HepG2 (cell line): ENCODE data around the gene PCARE. TPM values are rescaled to one million over a fixed set of nuclear protein-coding genes. Genes with fewer than 3 reads are reported as not detected.

ENCODE experiments used
- ATAC-seq: fragments of 200-7000 bp; cut with Tn5 transposase; 3 replicates; pipeline ENCODE4 v1.9.1; 2020; ENCODE audit warnings: mild to moderate bottlenecking, moderate library complexity
- BruUV-seq: library from RNA; stranded (reverse); fragments of 400-500 nt; replicated peaks from 2 replicates; lab custom pipeline; 2021; lab: Mats Ljungman, UMichigan
- CTCF ChIA-PET: fragments of 300-600 bp; formaldehyde crosslinking; extraction: SDS; loops from one replicate; lab custom pipeline; 2021; ENCODE audit warnings: low total read pairs, inconsistent platforms, low intra/inter-chr PET ratio; lab: Yijun Ruan, JAX
- POLR2A ChIA-PET: fragments of 350-600 bp; sonication (Branson Sonifier 250); formaldehyde crosslinking; loops from one replicate; lab custom pipeline; 2020; ENCODE audit warnings: antibody characterized with exemption, inconsistent platforms; lab: Yijun Ruan, JAX
- DNase-seq: peaks from one replicate; pipeline ENCODE4 v3.0.0-alpha.2; 2015; ENCODE audit warnings: low spot score
- FAIRE-seq: peaks from 3 replicates; lab custom pipeline; 2011; peaks lifted over from hg19 to GRCh38; lab: Jason Lieb, UNC
- H2AFZ ChIP-seq: one replicate; pipeline ENCODE4 v1.6.1; 2011; ENCODE audit warnings: low read length, inconsistent platforms
- H3K27ac ChIP-seq: fragments of 300-600 bp; 3 replicates; pipeline ENCODE4 v1.8.0; 2011; ENCODE audit warnings: mixed run types, mild to moderate bottlenecking, mixed read lengths, low read length, inconsistent platforms; ENCODE audit not compliant: insufficient read depth; ENCODE audit errors: extremely low read length
- H3K27me3 ChIP-seq, 2 experiments: fragments of 200-600 bp in 1 of 2; 2 replicates in 1 of 2; 3 replicates in 1 of 2; pipeline versions ENCODE4 v1.6.0 to v1.8.0; 2011; ENCODE audit warnings: low read length in 2 of 2, mild to moderate bottlenecking in 2 of 2, moderate library complexity in 2 of 2, inconsistent platforms in 1 of 2; ENCODE audit not compliant: insufficient read depth in 2 of 2, control insufficient read depth in 1 of 2
- H3K36me3 ChIP-seq, 2 experiments: fragments of 200-600 bp in 1 of 2; replicated peaks in 1 of 2; 2 replicates in 1 of 2; 3 replicates in 1 of 2; pipeline versions ENCODE4 v1.5.1 to v1.8.0; 2011; ENCODE audit warnings: low read length in 2 of 2, inconsistent platforms in 1 of 2; ENCODE audit not compliant: insufficient read depth in 2 of 2, control insufficient read depth in 1 of 2
- H3K4me1 ChIP-seq: 2 replicates; pipeline ENCODE4 v1.5.1; 2012; ENCODE audit warnings: low read length, inconsistent platforms; ENCODE audit not compliant: insufficient read depth
- H3K4me2 ChIP-seq: 2 replicates; pipeline ENCODE4 v1.6.0; 2011; ENCODE audit warnings: low read depth, low read length, inconsistent platforms
- H3K4me3 ChIP-seq, 3 experiments: fragments of 200-600 bp in 1 of 3; sonication (generic), shearing (Covaris generic) in 1 of 3; replicated peaks in 1 of 3; 2 replicates each; pipeline ENCODE4 v1.5.1; 2011 to 2016; ENCODE audit warnings: low read length in 3 of 3, inconsistent platforms in 2 of 3, low read depth in 2 of 3, mild to moderate bottlenecking in 2 of 3, control low read depth in 1 of 3, mixed read lengths in 1 of 3; ENCODE audit not compliant: insufficient read depth in 1 of 3
- H3K79me2 ChIP-seq: one replicate; pipeline ENCODE4 v1.6.1; 2011; ENCODE audit warnings: low read length, inconsistent platforms; ENCODE audit not compliant: insufficient read depth
- H3K9ac ChIP-seq: 2 replicates; pipeline ENCODE4 v1.6.0; 2011; ENCODE audit warnings: mild to moderate bottlenecking, low read depth, low read length, inconsistent platforms; ENCODE audit not compliant: insufficient read depth
- H3K9me3 ChIP-seq: 2 replicates; pipeline ENCODE4 v1.5.1; 2012; ENCODE audit warnings: mild to moderate bottlenecking, low read length
- H4K20me1 ChIP-seq: 2 replicates; pipeline ENCODE4 v1.6.0; 2011; ENCODE audit warnings: inconsistent platforms, mild to moderate bottlenecking, low read length, moderate library complexity; ENCODE audit not compliant: insufficient read depth
- CBFB ChIP-seq: sonication (generic); formaldehyde crosslinking; IDR thresholded peaks from 2 replicates; pipeline ENCODE4 v1.4.0; 2020; ENCODE audit warnings: missing genetic modification reagents
- CREB3 ChIP-seq: sonication (generic); formaldehyde crosslinking; IDR thresholded peaks from 2 replicates; pipeline ENCODE4 v1.5.0; 2020; ENCODE audit warnings: missing genetic modification reagents
- GTF3A ChIP-seq: sonication (generic); formaldehyde crosslinking; conservative IDR thresholded peaks from 2 replicates; pipeline ENCODE4 v1.4.0; 2020; ENCODE audit warnings: mild to moderate bottlenecking, missing genetic modification reagents
- KAT8 ChIP-seq: IDR thresholded peaks from 2 replicates; pipeline ENCODE4 v1.6.1; 2016; ENCODE audit warnings: missing genetic modification reagents, missing compliant biosample characterization
- MTERF4 ChIP-seq: sonication (generic); formaldehyde crosslinking; IDR thresholded peaks from 2 replicates; pipeline ENCODE4 v1.8.0; 2023; ENCODE audit warnings: mild to moderate bottlenecking, missing genetic modification reagents
- RARA ChIP-seq: IDR thresholded peaks from 2 replicates; pipeline ENCODE4 v1.6.1; 2016; ENCODE audit warnings: missing genetic modification reagents, missing compliant biosample characterization
- RFX5 ChIP-seq: IDR thresholded peaks from 2 replicates; pipeline ENCODE4 v1.6.1; 2011; ENCODE audit warnings: low read depth, low read length, improper control_type of control experiment
- SOX13 ChIP-seq, 3 experiments: fragments of 450-650 bp in 1 of 3; sonication (generic) in 1 of 3; formaldehyde crosslinking in 1 of 3; IDR thresholded peaks in 2 of 3; conservative IDR thresholded peaks in 1 of 3; 2 replicates each; pipeline versions ENCODE4 v1.5.0 to v1.6.1; 2016 to 2020; ENCODE audit warnings: antibody characterized with exemption in 1 of 3, mild to moderate bottlenecking in 1 of 3, missing compliant biosample characterization in 1 of 3, missing genetic modification reagents in 1 of 3, moderate library complexity in 1 of 3
- STAG1 ChIP-seq: sonication (generic); formaldehyde crosslinking; IDR thresholded peaks from 2 replicates; pipeline ENCODE4 v1.4.0; 2020; ENCODE audit warnings: missing genetic modification reagents
- ZBTB33 ChIP-seq: sonication (generic); formaldehyde crosslinking; IDR thresholded peaks from 2 replicates; pipeline ENCODE4 v1.4.0; 2020; ENCODE audit warnings: missing genetic modification reagents
- WGBS: methylation state at CpG from one replicate; pipeline ENCODE4 v1.1.6; 2017; ENCODE audit warnings: low lambda C conversion rate; 5-methylcytosine and 5-hydroxymethylcytosine counted together
- in situ Hi-C: cut with HindIII; loops from 2 replicates; pipeline ENCODE4 v1.10.0; 2017; ENCODE audit warnings: low pct_unique_long_range_greater_than_20kb; ENCODE audit not compliant: extremely low pct_ligation_motif_present
- intact Hi-C: fragments of 100-400 bp; cut with micrococcal nuclease; formaldehyde crosslinking; loops from one replicate; pipeline ENCODE4 v1.10.0; 2022; ENCODE audit not compliant: unreplicated experiment
- polyA plus RNA-seq, 8 experiments: library from polyadenylated mRNA; depleted of rRNA in 3 of 8; stranded (reverse) in 7 of 8; unstranded in 1 of 8; fragments of >200 nt; fragmentation: Illumina TruSeq in 4 of 8; extraction: Trizol in 4 of 8; gene quantifications; 2 replicates each; pipeline versions ENCODE4 v1.2.1 to v1.2.3, GENCODE V29; 2011 to 2016; ENCODE audit warnings: low read depth in 4 of 8, missing spikeins in 1 of 8, mixed read lengths in 1 of 8; ENCODE audit not compliant: insufficient read depth in 1 of 8
- total RNA-seq, 5 experiments: library from RNA; depleted of rRNA; stranded (reverse); fragments of >200 nt; fragmentation: Illumina TruSeq; extraction: Trizol; gene quantifications; 2 replicates each; pipeline ENCODE4 v1.2.3, GENCODE V29; 2016; ENCODE audit warnings: low read depth in 1 of 5

PCARE gene
- total and polyA plus RNA-seq, 2 of the 13 experiments (the other 11 are each of a cell fraction or from before 2014, with no cell fraction given) = not detected

- intact Hi-C loops (no loop called here), in situ Hi-C loops (no loop called here)
- H3K9me3 ChIP-seq = no peaks in the 10 kb centered on the region
- ChIA-PET CTCF (no interaction called here), POLR2A (no interaction called here)
- no peaks in the 10 kb centered on the region for H3K4me1 ChIP-seq
- no peak for TF ChIP-seq SOX13 (IDR thresholded peaks at IDR 0.05)
- no peak for TF ChIP-seq SOX13 (CRISPR knock-in tag; conservative IDR thresholded peaks at IDR 0.05 in 1 of 2, IDR thresholded peaks at IDR 0.05 in 1 of 2)
- no peak for TF ChIP-seq MTERF4
- TF ChIP-seq CBFB = no peak
- no peak for TF ChIP-seq CREB3 (CRISPR knock-in tag)
- peak; percentile 36; the same call in 1 of the 2 replicates for TF ChIP-seq ZBTB33 (CRISPR knock-in tag)
- 0 out of 2 replicates have a peak, but pooled peaks have one; percentile 5 for TF ChIP-seq STAG1 (CRISPR knock-in tag)
- no peak for TF ChIP-seq RARA (CRISPR knock-in tag)
- TF ChIP-seq GTF3A (CRISPR knock-in tag) = no peak
- no peak for TF ChIP-seq RFX5
- TF ChIP-seq KAT8 (CRISPR knock-in tag) = no peak
- FAIRE-seq (no peak), DNase-seq (no peak), ATAC-seq (no peak)
- no peak overlapping the region for H3K9ac ChIP-seq
- 56% methylated on average over 9 of the region's 10 CpGs for WGBS
- no peak overlapping the region for H2AFZ ChIP-seq
- H3K4me3 ChIP-seq = no peak overlapping the region
- BruUV-seq = no TSS peak
- H3K36me3 ChIP-seq = no peaks in the 10 kb centered on the region
- no peak overlapping the region for H3K27ac ChIP-seq
- H3K4me2 ChIP-seq = no peak overlapping the region
- H3K27me3 ChIP-seq = peaks cover 4 to 68% of the 10 kb centered on the region in 2 experiments; a peak in 3 of 5 replicates
- no peaks in the 10 kb centered on the region for H4K20me1 ChIP-seq
- H3K79me2 ChIP-seq = no peaks in the 10 kb centered on the region
These were observed 12.0 kb downstream of the PCARE start for GRCh38 chr2:29062371-29062770.
